ENCODE measurements around the gene KCNK5.

DNA sequence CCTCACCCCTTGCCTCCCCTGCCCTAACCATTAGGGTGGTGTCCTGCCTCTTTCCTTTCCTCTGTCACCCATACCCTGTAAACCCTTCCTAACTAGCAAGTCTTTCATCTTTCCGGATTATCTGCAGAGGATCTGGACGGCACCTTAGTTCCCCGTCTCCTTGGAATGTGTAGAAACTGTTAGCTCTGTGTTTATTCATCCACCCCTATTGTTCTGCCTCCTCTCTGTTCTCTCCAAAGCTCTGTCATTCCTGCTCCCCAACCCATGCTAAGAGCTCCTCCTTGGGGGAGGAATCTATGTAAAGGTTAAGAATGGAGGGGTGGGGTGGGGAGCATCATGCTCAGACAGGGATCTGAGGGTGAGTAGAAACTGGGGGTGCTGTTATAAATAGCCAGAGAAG is 39.4 kb upstream of the KCNK5 start:
- no peak for TF ChIP-seq CTCF (IDR thresholded peaks at IDR 0.05; ENCODE audit: low read depth, low read length, missing input control)
- TF ChIP-seq, protein P1, sequence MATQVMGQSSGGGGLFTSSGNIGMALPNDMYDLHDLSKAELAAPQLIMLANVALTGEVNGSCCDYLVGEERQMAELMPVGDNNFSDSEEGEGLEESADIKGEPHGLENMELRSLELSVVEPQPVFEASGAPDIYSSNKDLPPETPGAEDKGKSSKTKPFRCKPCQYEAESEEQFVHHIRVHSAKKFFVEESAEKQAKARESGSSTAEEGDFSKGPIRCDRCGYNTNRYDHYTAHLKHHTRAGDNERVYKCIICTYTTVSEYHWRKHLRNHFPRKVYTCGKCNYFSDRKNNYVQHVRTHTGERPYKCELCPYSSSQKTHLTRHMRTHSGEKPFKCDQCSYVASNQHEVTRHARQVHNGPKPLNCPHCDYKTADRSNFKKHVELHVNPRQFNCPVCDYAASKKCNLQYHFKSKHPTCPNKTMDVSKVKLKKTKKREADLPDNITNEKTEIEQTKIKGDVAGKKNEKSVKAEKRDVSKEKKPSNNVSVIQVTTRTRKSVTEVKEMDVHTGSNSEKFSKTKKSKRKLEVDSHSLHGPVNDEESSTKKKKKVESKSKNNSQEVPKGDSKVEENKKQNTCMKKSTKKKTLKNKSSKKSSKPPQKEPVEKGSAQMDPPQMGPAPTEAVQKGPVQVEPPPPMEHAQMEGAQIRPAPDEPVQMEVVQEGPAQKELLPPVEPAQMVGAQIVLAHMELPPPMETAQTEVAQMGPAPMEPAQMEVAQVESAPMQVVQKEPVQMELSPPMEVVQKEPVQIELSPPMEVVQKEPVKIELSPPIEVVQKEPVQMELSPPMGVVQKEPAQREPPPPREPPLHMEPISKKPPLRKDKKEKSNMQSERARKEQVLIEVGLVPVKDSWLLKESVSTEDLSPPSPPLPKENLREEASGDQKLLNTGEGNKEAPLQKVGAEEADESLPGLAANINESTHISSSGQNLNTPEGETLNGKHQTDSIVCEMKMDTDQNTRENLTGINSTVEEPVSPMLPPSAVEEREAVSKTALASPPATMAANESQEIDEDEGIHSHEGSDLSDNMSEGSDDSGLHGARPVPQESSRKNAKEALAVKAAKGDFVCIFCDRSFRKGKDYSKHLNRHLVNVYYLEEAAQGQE (IDR thresholded peaks at IDR 0.05) = no peak
- TF ChIP-seq, protein P2, sequence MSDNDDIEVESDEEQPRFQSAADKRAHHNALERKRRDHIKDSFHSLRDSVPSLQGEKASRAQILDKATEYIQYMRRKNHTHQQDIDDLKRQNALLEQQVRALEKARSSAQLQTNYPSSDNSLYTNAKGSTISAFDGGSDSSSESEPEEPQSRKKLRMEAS (IDR thresholded peaks at IDR 0.05) = no peak
- TF ChIP-seq EGR1 (IDR thresholded peaks at IDR 0.05; ENCODE audit: low read depth in 2 of 2) = no peak
- no peak for TF ChIP-seq TAF1 (conservative IDR thresholded peaks at IDR 0.05)
- TF ChIP-seq FOXA2 (IDR thresholded peaks at IDR 0.05) = no peak
- TF ChIP-seq FOXA1 (IDR thresholded peaks at IDR 0.05) = no peak
